ENCODE data around the gene VKORC1.

Gene VKORC1

GRCh38 chr16:31072540-31073141 lies 22.0 kb downstream of the VKORC1 start:
- POLR2A ChIA-PET = interaction anchor here (1.0 to 2.4 kb wide), 9 partner anchors 9 to 119 kb away, joined by 3 to 21 read pairs (median 6); partner anchors contain the start of genes FUS and KAT8
- DNase-seq (ENCODE audit: extremely low spot score) = no peak
- CTCF ChIA-PET = interaction anchor here (0.6 to 1.7 kb wide), 3 partner anchors 70 to 87 kb away, joined by 3 to 6 read pairs (median 3); no protein-coding TSS in a partner anchor
- TF ChIP-seq LEF1 (IDR thresholded peaks at IDR 0.05; ENCODE audit: borderline replicate concordance) (no peak), FOXA1 (IDR thresholded peaks at IDR 0.05) (no peak), SUZ12 (IDR thresholded peaks at IDR 0.05) (no peak), HDGF (IDR thresholded peaks at IDR 0.05; ENCODE audit: borderline replicate concordance) (no peak), CTBP1 (IDR thresholded peaks at IDR 0.05; ENCODE audit: borderline replicate concordance) (no peak), FOXK2 (IDR thresholded peaks at IDR 0.05) (no peak), FOXM1 (IDR thresholded peaks at IDR 0.05; ENCODE audit: borderline replicate concordance) (no peak)

GRCh38 chr16:31071861-31072260 lies 22.7 kb downstream of the VKORC1 start:
- no peak for DNase-seq (ENCODE audit: extremely low spot score)
- TF ChIP-seq ELF4 (IDR thresholded peaks at IDR 0.05) = no peak
- no peak for TF ChIP-seq CTBP1 (IDR thresholded peaks at IDR 0.05; ENCODE audit: borderline replicate concordance)
- no peak for TF ChIP-seq LEF1 (IDR thresholded peaks at IDR 0.05; ENCODE audit: borderline replicate concordance)
- no peak for TF ChIP-seq FOXM1 (IDR thresholded peaks at IDR 0.05; ENCODE audit: borderline replicate concordance)
- TF ChIP-seq FOXA1 (IDR thresholded peaks at IDR 0.05) = no peak
- no peak for TF ChIP-seq SUZ12 (IDR thresholded peaks at IDR 0.05)
- no peak for TF ChIP-seq PKNOX1 (IDR thresholded peaks at IDR 0.05)
- no peak for TF ChIP-seq TARDBP (IDR thresholded peaks at IDR 0.05)
- CTCF ChIA-PET = interaction anchor here (1.3 kb wide), 1 partner anchor 70 kb away, joined by 3 read pairs; no protein-coding TSS in a partner anchor

GRCh38 chr16:31067342-31067741 lies 27.3 kb downstream of the VKORC1 start:
- no peak for DNase-seq (ENCODE audit: extremely low spot score)
- ChIA-PET CTCF (no interaction called here), POLR2A (no interaction called here)
- TF ChIP-seq ARNT (IDR thresholded peaks at IDR 0.05) (no peak), FOXK2 (IDR thresholded peaks at IDR 0.05) (no peak), ELF4 (IDR thresholded peaks at IDR 0.05) (no peak), SP1 (IDR thresholded peaks at IDR 0.05) (no peak), NFRKB (IDR thresholded peaks at IDR 0.05) (no peak), SUZ12 (IDR thresholded peaks at IDR 0.05) (no peak), FOXA1 (IDR thresholded peaks at IDR 0.05) (no peak), CTBP1 (IDR thresholded peaks at IDR 0.05; ENCODE audit: borderline replicate concordance) (no peak), FOXM1 (IDR thresholded peaks at IDR 0.05; ENCODE audit: borderline replicate concordance) (no peak)

More at GRCh38 chr16:31071861-31072260, 22.7 kb downstream of the VKORC1 start:
- POLR2A ChIA-PET = interaction anchor here (1.0 kb wide), 3 partner anchors 10 to 108 kb away, joined by 3 read pairs; partner anchors contain the start of gene FUS

- no peak for TF ChIP-seq SP1 (IDR thresholded peaks at IDR 0.05)
- TF ChIP-seq FOXM1 (IDR thresholded peaks at IDR 0.05; ENCODE audit: borderline replicate concordance) = no peak
- TF ChIP-seq L3MBTL2 (conservative IDR thresholded peaks at IDR 0.05) = no peak
- TF ChIP-seq FOXA1 (IDR thresholded peaks at IDR 0.05) = no peak
- TF ChIP-seq TARDBP (IDR thresholded peaks at IDR 0.05) = no peak
- TF ChIP-seq ZNF384 (IDR thresholded peaks at IDR 0.05) = no peak
- no peak for TF ChIP-seq BHLHE40 (IDR thresholded peaks at IDR 0.05; ENCODE audit: borderline replicate concordance)
- TF ChIP-seq NFRKB (IDR thresholded peaks at IDR 0.05) = no peak
- no peak for TF ChIP-seq CTBP1 (IDR thresholded peaks at IDR 0.05; ENCODE audit: borderline replicate concordance)
- no peak for TF ChIP-seq SUZ12 (IDR thresholded peaks at IDR 0.05)
- TF ChIP-seq ARNT (IDR thresholded peaks at IDR 0.05) = no peak
- no peak for TF ChIP-seq HDGF (IDR thresholded peaks at IDR 0.05; ENCODE audit: borderline replicate concordance)
- no peak for TF ChIP-seq FOXK2 (IDR thresholded peaks at IDR 0.05)
- TF ChIP-seq PKNOX1 (IDR thresholded peaks at IDR 0.05) = no peak
- TF ChIP-seq LEF1 (IDR thresholded peaks at IDR 0.05; ENCODE audit: borderline replicate concordance) = no peak
- TF ChIP-seq ELF4 (IDR thresholded peaks at IDR 0.05) = no peak
- CTCF ChIA-PET = no interaction called here
Observed at GRCh38 chr16:31064882-31065461, 29.6 kb downstream of the VKORC1 start.

GRCh38 chr16:31063843-31064611 lies 30.6 kb downstream of the VKORC1 start:
- no peak for TF ChIP-seq ZNF384 (IDR thresholded peaks at IDR 0.05)
- no peak for TF ChIP-seq ARNT (IDR thresholded peaks at IDR 0.05)
- TF ChIP-seq TARDBP (IDR thresholded peaks at IDR 0.05) = no peak
- TF ChIP-seq SUZ12 (IDR thresholded peaks at IDR 0.05) = no peak
- no peak for TF ChIP-seq NFRKB (IDR thresholded peaks at IDR 0.05)
- TF ChIP-seq ELF4 (IDR thresholded peaks at IDR 0.05) = no peak
- TF ChIP-seq LEF1 (IDR thresholded peaks at IDR 0.05; ENCODE audit: borderline replicate concordance) = no peak
- TF ChIP-seq FOXK2 (IDR thresholded peaks at IDR 0.05) = no peak
- TF ChIP-seq CTBP1 (IDR thresholded peaks at IDR 0.05; ENCODE audit: borderline replicate concordance) = no peak
- no peak for TF ChIP-seq L3MBTL2 (conservative IDR thresholded peaks at IDR 0.05)
- no peak for TF ChIP-seq FOXM1 (IDR thresholded peaks at IDR 0.05; ENCODE audit: borderline replicate concordance)
- TF ChIP-seq HDGF (IDR thresholded peaks at IDR 0.05; ENCODE audit: borderline replicate concordance) = no peak
- TF ChIP-seq SP1 (IDR thresholded peaks at IDR 0.05) = no peak
- no peak for TF ChIP-seq PKNOX1 (IDR thresholded peaks at IDR 0.05)
- no peak for TF ChIP-seq FOXA1 (IDR thresholded peaks at IDR 0.05)
- TF ChIP-seq BHLHE40 (IDR thresholded peaks at IDR 0.05; ENCODE audit: borderline replicate concordance) = no peak
- CTCF ChIA-PET = no interaction called here
- DNase-seq (ENCODE audit: extremely low spot score) = no peak
- POLR2A ChIA-PET = interaction anchor here (1.2 to 1.4 kb wide), 2 partner anchors 9 to 78 kb away, joined by 3 read pairs; no protein-coding TSS in a partner anchor

More at GRCh38 chr16:31064882-31065461, 29.6 kb downstream of the VKORC1 start:
- POLR2A ChIA-PET = interaction anchor here (1.4 kb wide), 1 partner anchor 77 kb away, joined by 3 read pairs; no protein-coding TSS in a partner anchor
- no peak for DNase-seq (ENCODE audit: extremely low spot score)
